Measurements from ENCODE around the gene SETD9.
A peak's percentile ranks its signal among the peaks of the same experiment; 100 is the strongest.

SETD9 gene, protein sequence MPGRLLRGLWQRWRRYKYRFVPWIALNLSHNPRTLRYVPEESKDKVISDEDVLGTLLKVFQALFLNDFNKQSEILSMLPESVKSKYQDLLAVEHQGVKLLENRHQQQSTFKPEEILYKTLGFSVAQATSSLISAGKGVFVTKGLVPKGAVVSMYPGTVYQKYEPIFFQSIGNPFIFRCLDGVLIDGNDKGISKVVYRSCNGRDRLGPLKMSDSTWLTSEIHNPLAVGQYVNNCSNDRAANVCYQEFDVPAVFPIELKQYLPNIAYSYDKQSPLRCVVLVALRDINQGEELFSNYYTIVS

DNA sequence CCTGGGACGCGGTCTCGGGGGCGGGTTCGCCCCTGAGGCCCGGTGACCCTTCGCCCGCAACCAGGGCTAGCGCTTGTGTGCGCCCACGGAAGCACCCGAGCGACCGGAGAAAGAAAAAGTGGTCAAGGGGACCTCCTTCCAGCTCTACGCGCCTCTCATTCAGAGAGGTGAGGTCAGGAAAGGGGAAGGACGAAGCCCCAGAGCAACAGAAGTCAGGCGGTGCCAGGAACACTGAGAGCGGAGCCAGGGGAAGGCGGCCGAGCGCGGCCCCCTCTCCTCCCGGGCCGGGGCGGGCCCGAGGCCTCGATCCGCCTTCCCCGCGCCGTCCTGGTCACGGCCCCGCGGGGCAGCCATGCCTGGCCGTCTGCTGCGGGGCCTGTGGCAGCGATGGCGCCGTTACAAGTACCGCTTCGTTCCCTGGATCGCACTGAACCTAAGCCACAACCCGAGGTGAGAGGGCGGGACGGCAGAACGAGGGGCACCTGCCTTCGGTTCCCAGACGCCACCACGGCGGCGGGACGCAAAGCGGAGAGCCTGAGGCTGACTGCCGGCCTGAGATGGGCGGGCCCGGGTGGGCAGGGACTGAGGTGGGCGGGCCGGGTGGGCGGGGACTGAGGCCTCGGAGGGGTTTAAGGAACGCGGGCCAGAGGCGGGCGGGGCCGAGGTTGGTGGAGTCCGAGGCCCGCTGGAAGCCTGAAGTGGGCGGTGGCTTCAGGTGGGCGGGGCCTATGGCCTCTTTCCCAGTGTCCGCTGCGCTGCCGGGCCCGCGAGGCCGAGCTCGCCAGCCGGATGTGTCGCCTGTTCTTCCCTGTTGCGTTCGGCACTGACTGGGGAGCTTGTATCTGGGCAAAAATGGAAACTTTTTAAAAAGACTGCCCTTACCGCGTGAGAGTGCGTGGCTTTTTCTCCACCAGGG, at the start of gene SETD9:
Gene SETD9, plus strand, starts transcription at position 303 of the 916 bp plus-strand sequence. Its CDS starts 50 bp downstream, at position 353.
- peak; percentile 97 for DNase-seq

GRCh38 chr5:56861893-56862485, 47.4 kb upstream of the SETD9 start:
- DNase-seq, result no peak

GRCh38 chr5:56862909-56863308, 46.5 kb upstream of the SETD9 start:
- no peak for DNase-seq

- no peak for DNase-seq
Observed at GRCh38 chr5:56871777-56872176, 37.6 kb upstream of the SETD9 start.

DNA sequence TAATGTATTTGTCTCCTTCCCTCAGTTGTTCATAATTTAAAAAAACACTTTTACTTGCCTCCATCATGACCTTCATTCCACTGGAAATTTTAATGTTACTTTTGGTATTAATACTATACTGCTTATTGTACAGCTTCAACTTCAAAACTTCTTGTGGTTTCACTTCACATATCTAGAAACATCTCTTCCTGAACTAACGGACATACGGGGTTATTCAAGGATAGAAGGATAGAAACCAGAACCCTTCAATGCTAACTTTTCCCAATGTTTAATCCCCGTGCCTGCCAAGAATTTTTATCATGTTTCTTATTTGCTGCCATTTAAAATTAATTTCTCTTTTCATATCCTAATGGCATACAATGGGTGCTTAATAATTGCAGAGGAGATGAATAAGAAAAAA, 36.3 kb upstream of the SETD9 start:
- DNase-seq, result no peak

GRCh38 chr5:56876327-56876726, 33.1 kb upstream of the SETD9 start:
- DNase-seq, result no peak

DNA sequence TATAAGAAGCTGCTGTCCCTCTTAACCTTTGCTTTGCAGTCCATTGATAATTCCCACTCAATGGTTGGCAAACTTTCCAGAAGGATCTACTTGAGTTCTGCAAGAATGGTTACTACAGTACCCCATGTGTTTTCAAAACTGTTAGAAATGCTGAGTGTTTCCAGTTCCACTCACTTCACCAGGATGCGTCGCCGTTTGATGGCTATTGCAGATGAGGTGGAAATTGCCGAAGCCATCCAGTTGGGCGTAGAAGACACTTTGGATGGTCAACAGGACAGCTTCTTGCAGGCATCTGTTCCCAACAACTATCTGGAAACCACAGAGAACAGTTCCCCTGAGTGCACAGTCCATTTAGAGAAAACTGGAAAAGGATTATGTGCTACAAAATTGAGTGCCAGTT, 27.8 kb upstream of the SETD9 start:
- DNase-seq, result no peak

DNA sequence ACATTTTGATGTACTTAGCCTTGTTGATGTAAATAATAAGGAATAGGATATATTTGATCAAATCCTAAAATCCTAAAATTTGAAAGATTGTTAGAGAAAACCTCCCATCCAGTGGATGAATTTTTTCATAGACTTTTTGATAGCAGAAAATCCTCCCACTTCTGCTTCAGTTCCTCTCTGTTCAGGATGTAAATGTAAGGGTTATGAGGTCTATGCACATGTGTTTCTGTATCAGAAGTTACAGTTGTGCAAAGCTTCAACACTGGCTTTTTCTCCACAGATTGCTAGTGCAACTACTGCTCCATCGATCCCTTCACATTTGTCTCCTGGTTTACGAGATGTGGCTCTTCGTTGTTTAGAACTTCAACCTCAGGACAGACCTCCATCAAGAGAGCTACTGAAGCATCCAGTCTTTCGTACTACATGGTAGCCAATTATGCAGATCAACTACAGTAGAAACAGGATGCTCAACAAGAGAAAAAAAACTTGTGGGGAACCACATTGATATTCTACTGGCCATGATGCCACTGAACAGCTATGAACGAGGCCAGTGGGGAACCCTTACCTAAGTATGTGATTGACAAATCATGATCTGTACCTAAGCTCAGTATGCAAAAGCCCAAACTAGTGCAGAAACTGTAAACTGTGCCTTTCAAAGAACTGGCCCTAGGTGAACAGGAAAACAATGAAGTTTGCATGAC, 16.0 kb upstream of the SETD9 start:
- DNase-seq, result no peak

GRCh38 chr5:56896763-56897162, 12.6 kb upstream of the SETD9 start:
- DNase-seq, result no peak

DNA sequence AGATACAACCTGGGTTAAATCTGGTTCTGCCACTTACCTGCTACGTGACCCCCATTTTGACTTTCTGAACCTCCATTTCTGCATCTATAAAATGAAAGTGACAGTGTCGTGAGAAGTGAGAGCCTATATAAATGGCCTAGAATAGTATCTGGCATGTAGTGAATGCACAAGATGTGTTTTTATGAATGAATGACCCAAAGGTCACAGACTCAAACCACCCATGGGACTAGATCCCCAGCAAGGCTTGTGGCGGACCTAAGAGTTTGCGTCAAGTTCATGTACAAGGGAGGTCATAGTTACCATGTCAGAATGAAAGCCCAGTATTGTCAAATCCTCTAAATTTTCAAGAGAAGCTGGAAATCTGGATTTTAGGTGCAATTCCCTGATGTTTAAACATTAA, 11.2 kb upstream of the SETD9 start:
- DNase-seq, result no peak

DNA sequence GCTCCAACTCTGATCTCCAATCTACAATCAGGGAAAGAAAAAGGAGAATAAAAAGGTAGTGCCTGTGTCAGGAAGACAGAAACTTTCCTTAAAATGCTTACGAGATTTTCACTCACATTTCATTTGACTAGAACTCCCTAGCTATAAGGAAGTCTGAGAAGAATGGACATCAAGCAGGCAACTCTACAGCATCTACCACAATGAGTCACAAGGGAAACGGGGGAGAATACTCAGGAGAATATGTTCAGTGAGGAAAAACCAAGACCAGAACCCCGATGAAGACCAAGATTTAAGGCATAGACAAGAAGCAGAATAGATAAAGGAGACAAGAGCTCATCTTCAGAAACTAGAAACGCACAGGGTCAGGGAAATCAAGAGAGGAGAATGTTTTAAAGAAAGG, 9.0 kb upstream of the SETD9 start:
- no peak for DNase-seq

DNA sequence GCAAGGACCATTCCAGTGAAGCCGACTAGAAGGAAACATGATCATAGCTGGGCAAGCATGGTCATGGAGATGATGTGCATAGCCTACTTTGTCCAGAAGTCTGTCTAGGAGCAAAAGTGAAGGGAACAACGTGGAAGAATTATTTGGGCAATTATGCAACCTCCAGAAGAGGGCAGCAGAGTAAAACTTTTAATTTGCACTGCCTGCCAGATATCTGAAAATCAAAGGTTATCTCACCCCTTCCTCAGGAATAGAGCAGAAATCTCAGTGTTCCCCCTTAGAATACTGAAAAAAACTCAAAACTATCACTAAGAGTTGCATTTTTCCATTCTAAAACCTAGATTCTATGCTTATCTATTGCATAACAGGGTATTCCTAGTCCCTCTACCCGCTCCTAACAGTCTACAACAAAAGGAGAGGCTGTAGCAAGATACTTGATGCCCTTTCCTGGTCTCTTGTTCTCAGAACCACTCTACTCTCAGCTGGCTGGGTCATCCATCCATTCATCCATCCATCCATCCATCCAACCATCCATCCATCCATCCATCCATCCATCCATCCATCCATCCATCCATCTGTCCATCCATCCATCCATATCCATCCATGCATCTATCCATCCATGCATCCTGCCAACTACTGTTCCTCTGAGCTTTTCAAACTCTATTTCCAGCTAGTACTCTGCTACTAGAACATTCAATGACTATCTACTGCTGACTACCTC, 8.4 kb upstream of the SETD9 start:
- peak; percentile 55 for DNase-seq

DNA sequence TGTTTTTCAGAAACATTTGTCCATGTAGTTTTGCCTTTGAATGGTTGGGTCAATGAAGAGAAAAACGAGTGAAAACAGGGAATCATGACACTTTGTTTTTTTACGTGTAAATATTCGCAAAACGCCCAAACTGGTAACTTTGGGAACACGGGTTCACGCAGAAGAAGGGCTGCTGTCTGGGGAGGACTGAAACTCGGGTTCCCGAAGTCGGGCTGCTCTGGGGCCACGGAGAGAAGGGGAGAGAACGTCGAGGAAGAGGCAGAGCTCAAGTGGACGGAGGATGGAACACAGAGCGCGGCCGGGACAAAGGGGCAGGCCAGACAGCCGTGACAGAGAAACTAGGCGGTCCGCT, 478 bp upstream of the SETD9 start:
- no peak for DNase-seq

DNA sequence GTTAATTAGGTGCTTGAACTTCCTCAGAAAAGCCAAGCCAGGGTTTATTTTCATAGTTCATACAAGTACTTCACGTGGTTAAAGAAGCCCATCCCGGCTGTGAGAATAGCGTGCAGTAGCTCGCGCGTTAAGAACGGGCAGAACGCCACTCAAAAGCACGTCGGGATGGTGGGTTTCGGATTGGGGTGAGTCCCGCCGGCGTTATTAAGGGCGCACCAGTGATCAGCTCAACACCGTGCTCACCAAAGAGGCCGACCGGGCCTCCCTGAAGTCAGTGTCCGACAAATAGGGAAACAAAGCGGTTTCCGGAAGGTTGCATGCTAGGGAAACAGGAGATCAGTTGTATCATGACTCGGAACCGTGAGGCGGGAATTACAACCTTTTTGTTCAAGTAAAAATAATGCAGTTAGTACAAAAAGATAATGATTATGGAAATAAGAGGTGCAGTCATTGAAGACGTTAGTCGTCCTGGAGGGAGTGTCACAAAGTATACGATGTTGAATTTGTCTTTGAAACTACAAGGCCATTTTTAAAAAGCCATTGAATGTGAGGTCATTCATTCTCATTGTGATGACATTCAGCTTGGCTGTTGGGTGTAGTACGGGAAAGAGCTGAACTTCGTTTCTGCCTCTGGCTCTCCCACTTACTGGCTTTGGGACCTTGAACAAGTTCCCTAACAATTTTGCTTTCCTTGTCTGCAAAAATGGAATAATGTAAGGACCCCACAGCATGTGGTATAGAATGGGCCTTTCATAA, 992 bp downstream of the SETD9 start:
- no peak for DNase-seq

- no peak for DNase-seq
Observed at GRCh38 chr5:56913766-56914165, 4.4 kb downstream of the SETD9 start.

DNA sequence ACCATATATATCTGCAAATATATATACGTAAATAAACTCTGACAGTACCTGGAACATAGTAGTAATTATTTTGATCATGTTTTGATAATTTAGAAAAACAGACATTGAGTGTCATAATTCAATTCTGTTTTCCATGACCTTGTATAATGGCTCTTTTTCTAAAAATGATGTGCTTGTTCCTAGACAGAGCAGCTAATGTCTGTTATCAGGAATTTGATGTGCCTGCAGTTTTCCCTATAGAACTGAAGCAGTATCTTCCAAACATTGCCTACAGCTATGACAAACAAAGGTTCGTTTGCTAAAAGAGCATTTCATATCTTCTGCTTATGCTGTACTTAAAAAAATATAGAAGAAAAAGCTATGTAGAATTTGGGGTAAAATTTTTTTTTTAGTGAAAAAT, 5.3 kb downstream of the SETD9 start:
- DNase-seq, result no peak

DNA sequence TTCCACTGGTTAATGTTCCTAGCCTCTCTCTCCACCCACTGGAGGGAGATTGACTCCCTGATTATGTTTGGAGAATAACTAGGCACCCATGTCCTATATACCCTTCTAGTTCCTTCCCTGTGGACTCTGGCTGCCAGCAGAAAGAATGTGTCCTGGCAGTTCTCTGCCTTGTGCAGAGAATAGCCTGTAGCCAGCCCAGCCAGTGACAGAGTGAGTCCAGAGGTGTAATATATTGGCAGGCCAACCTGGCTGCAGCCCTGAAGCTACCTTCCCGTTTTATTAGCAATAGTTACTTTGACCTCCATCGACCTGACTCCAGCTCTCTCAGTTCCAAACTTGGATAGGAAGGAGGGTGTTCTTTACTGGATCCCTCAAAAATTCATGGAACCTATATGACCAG, 8.1 kb downstream of the SETD9 start:
- DNase-seq, result no peak

GRCh38 chr5:56918054-56918453, 8.7 kb downstream of the SETD9 start:
- DNase-seq, result no peak

DNA sequence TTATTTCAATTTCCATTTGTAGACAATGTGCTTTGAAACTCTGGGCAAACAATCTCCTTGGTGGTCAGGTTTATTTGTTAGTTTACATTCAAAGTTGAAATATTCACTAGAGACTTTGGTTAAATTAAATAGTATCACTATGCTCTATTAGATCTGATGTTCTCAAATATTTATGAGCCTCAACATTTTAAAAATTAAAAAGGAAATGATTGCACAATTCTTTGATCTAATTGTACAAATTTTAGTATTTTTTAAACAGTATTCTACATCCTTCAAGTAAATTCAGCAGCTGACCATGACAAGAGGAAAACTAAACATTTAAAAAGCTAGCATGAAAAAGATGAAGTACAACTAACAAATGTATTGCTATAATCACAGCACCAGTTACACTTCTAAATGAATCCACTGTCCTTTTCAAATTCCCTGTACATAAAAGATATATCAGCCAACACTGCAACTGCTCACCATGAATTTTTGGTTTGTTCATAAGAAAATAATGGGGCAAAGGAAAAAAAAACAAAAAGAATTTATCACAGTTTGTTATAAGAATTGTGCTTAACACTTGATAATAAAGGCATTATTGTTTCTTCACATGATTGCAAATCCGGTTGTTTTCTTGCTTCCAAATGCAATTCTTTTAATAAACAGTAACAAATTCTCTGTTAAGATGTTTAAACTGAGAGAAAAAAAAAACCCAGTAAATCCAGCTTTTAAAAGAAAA, 10.7 kb downstream of the SETD9 start:
- no peak for DNase-seq

DNA sequence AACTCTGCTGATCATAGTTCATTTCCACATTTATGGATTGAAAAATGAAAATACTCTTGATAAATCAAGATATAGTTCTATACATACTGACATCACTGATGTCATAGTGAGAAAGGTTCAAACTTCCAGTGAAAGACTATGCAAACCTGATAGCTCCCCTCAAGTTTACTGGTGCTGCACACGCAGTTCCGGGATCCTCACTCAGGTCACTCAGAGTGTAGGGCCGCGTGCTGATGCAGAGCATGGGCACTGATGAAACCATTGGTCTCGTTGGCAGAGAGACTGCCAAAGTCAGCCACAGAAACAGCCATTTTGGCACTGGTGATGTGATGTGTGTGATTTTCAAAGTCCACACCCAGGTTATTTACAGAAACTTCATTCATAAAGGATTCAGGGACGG, 13.5 kb downstream of the SETD9 start:
- DNase-seq, result no peak

DNA sequence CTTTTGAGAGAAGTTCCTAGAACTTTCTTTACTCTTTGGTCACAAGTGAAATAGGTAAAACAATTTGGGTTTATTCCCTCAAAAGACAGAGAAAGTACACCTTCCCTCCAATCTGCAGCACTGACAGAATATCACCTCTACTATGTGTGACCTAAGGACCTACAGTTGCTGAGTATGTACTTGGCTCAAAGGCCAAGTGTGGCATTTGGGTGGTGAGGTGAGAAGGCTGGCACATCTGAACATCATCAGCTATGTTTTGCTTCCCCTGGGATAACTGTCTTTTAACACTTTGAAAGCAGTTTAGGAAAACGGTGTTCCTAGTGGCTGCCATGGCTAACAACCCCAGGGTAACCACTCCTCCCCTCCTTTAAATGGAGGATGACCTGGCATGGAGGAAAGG, 24.9 kb downstream of the SETD9 start:
- DNase-seq, result no peak

Measured in retina (tissue), 1 donor.